ENCODE results near the gene HTATSF1. TPM values are rescaled to one million over a fixed set of nuclear protein-coding genes. Genes with fewer than 3 reads are reported as not detected.

The HTATSF1 gene
- total RNA-seq, 1 donor from 2014 or later: 66.2 TPM

DNA sequence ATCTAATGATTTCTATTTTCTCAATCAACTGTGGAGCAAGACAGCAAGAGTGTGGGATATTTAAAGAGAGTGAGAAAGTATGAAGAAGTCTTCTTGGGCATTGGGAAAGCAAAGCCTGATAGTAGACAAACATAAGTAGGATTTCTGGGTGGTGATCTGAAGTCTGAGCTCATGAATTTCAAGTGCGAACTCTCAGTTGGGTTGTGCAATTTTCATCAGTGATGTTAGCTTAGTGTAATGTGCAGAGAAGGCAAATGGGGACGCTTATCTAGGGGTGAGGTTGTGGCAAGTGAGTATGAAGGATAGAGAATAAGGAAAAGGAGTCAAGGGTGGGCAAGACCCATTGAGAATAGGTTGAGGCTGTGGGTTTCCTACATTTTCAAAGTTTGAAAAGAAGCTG lies 58.3 kb downstream of the HTATSF1 start:
- DNase-seq (ENCODE audit: low spot score): no peak
- intact Hi-C loops (cut with DNase I): no loop called here

Small RNA genes lying within 50 kb of the gene (microRNA-seq; reads per million reads assigned to microRNA genes)
- not detected for gene MIR934

Other genes starting within 250 kb of the HTATSF1 start
- 15.6 TPM for gene MAP7D3, start 246.2 kb upstream of the HTATSF1 start, total RNA-seq
- gene ADGRG4, start 196.6 kb upstream of the HTATSF1 start, total RNA-seq: 0.05 TPM
- not detected for gene BRS3, start 9.6 kb upstream of the HTATSF1 start, total RNA-seq
- not detected for gene VGLL1, start 34.6 kb downstream of the HTATSF1 start, total RNA-seq
- gene CD40LG, start 150.6 kb downstream of the HTATSF1 start, total RNA-seq: not detected

All from cardiac septum (tissue), 1 donor.